Smooth muscle cell (in vitro differentiated cells): ENCODE results near the gene PEAK3. TPM values are rescaled to one million over a fixed set of nuclear protein-coding genes. Genes with fewer than 3 reads are reported as not detected.

Experiments
- DNase-seq: peaks from one replicate; lab custom pipeline; 2025; ENCODE audit not compliant: unreplicated experiment; lab: John Stamatoyannopoulos, UW
- H2AFZ ChIP-seq: fragments of 200-600 bp; sonication (generic); 2 replicates; pipeline ENCODE4 v1.6.0; 2016; ENCODE audit warnings: antibody characterized with exemption, low read depth, mild to moderate bottlenecking
- H3F3A ChIP-seq: fragments of 200-600 bp; sonication (generic); 2 replicates; pipeline ENCODE4 v1.6.0; 2017; ENCODE audit warnings: antibody characterized with exemption, low read depth
- H3K27ac ChIP-seq: fragments of 200-600 bp; sonication (generic); 2 replicates; pipeline ENCODE4 v1.5.1; 2016; ENCODE audit warnings: low read depth, mild to moderate bottlenecking
- H3K27me3 ChIP-seq: fragments of 200-600 bp; sonication (generic); 2 replicates; pipeline ENCODE4 v1.6.1; 2016; ENCODE audit warnings: low read depth, mild to moderate bottlenecking
- H3K36me3 ChIP-seq: fragments of 200-600 bp; sonication (generic); 2 replicates; pipeline ENCODE4 v1.5.1; 2016; ENCODE audit warnings: low read depth
- H3K4me1 ChIP-seq: fragments of 200-600 bp; sonication (generic); 2 replicates; pipeline ENCODE4 v1.5.1; 2016; ENCODE audit warnings: low read depth
- H3K4me2 ChIP-seq: fragments of 200-600 bp; sonication (generic); 2 replicates; pipeline ENCODE4 v1.6.0; 2016; ENCODE audit warnings: mild to moderate bottlenecking
- H3K4me3 ChIP-seq: fragments of 200-600 bp; sonication (generic); 2 replicates; pipeline ENCODE4 v1.5.1; 2016; ENCODE audit warnings: mild to moderate bottlenecking
- H3K79me2 ChIP-seq: fragments of 200-600 bp; sonication (generic); 2 replicates; pipeline ENCODE4 v1.6.0; 2016; ENCODE audit warnings: low read depth, mild to moderate bottlenecking
- H3K9ac ChIP-seq: fragments of 200-600 bp; sonication (generic); 2 replicates; pipeline ENCODE4 v1.6.0; 2016; ENCODE audit warnings: low read depth
- H3K9me3 ChIP-seq: fragments of 200-600 bp; sonication (generic); replicated peaks from 2 replicates; pipeline ENCODE4 v1.5.1; 2016; ENCODE audit warnings: low read depth
- H4K20me1 ChIP-seq: fragments of 200-600 bp; sonication (generic); 2 replicates; pipeline ENCODE4 v1.6.0; 2016; ENCODE audit warnings: low read depth
- CTCF ChIP-seq: fragments of 200-600 bp; sonication (generic); IDR thresholded peaks from 2 replicates; pipeline ENCODE4 v1.5.1; 2017; ENCODE audit warnings: borderline replicate concordance, mild to moderate bottlenecking, antibody characterized with exemption; ENCODE audit not compliant: insufficient read depth, poor library complexity, severe bottlenecking
- WGBS: methylation state at CpG from one replicate; pipeline ENCODE4 v1.1.7; 2016; ENCODE audit warnings: low lambda C conversion rate; 5-methylcytosine and 5-hydroxymethylcytosine counted together
- polyA plus RNA-seq: library from polyadenylated mRNA; unstranded; fragments of >200 nt; fragmentation: Nextera tagmentation; extraction: Ambion mirVana; gene quantifications from 2 replicates; pipeline ENCODE4 v1.2.1, GENCODE V29; 2016
- total RNA-seq: library from RNA; depleted of rRNA; stranded (reverse); fragments of >200 nt; gene quantifications from 2 replicates; pipeline ENCODE4 v1.2.3, GENCODE V29; 2014

The PEAK3 gene
- total and polyA plus RNA-seq, 2 experiments from 2014 or later: 0.71 TPM; not detected in 1

- H3K79me2 ChIP-seq: no peaks in the 10 kb centered on the region
- DNase-seq: no peak
- no peak overlapping the region for H3K9ac ChIP-seq
- no peak overlapping the region for H3K4me3 ChIP-seq
- no peaks in the 10 kb centered on the region for H3K27me3 ChIP-seq
- H3F3A ChIP-seq: peaks cover 6% of the 10 kb centered on the region
- no peaks in the 10 kb centered on the region for H3K4me1 ChIP-seq
- no peak overlapping the region for H2AFZ ChIP-seq
- H3K9me3 ChIP-seq: no peaks in the 10 kb centered on the region
- H3K4me2 ChIP-seq: no peak overlapping the region
- no peak for TF ChIP-seq CTCF
- 97% methylated on average over 48 of the region's 53 CpGs for WGBS
- no peak overlapping the region for H3K27ac ChIP-seq
- no peaks in the 10 kb centered on the region for H3K36me3 ChIP-seq
- H4K20me1 ChIP-seq: peaks cover 16% of the 10 kb centered on the region
These were observed 55.1 kb downstream of the PEAK3 start for GRCh38 chr19:2226840-2227360.

- Histone ChIP-seq H3F3A (peaks cover 6% of the 10 kb centered on the region), H3K4me2 (no peak overlapping the region), H4K20me1 (peaks cover 10% of the 10 kb centered on the region), H3K79me2 (no peaks in the 10 kb centered on the region), H3K4me3 (no peak overlapping the region), H3K9ac (no peak overlapping the region), H3K27me3 (no peaks in the 10 kb centered on the region), H3K4me1 (no peaks in the 10 kb centered on the region), H2AFZ (no peak overlapping the region), H3K36me3 (no peaks in the 10 kb centered on the region), H3K9me3 (no peaks in the 10 kb centered on the region), H3K27ac (no peak overlapping the region)
- DNase-seq: no peak
- 96% methylated on average over 49 of the region's 59 CpGs for WGBS
- TF ChIP-seq CTCF: no peak
These were observed 55.7 kb downstream of the PEAK3 start for GRCh38 chr19:2226051-2226839.

- Histone ChIP-seq H3K27ac (no peak overlapping the region), H3K4me3 (no peak overlapping the region), H3K9ac (no peak overlapping the region), H3K9me3 (no peaks in the 10 kb centered on the region), H3F3A (no peaks in the 10 kb centered on the region), H3K4me2 (no peak overlapping the region), H2AFZ (no peak overlapping the region), H3K36me3 (no peaks in the 10 kb centered on the region), H3K4me1 (no peaks in the 10 kb centered on the region), H4K20me1 (peaks cover 5% of the 10 kb centered on the region), H3K27me3 (no peaks in the 10 kb centered on the region), H3K79me2 (no peaks in the 10 kb centered on the region)
- no peak for DNase-seq
- WGBS: 99% methylated on average over 32 of the region's 32 CpGs
- no peak for TF ChIP-seq CTCF
These were observed 56.4 kb downstream of the PEAK3 start for GRCh38 chr19:2225415-2226050.
